Loucy (cell line): ENCODE measurements around the gene NCOR2.

Source experiments
- CTCF ChIP-seq: fragments of 200-600 bp; sonication (generic); conservative IDR thresholded peaks from 2 replicates; pipeline ENCODE4 v1.5.1; 2014; ENCODE audit warnings: mild to moderate bottlenecking, antibody characterized with exemption, low read length
- EZH2phosphoT487 ChIP-seq: fragments of 200-600 bp; IDR thresholded peaks from 2 replicates; pipeline ENCODE4 v1.6.1; 2018; ENCODE audit warnings: antibody characterized with exemption, mild to moderate bottlenecking, moderate library complexity, borderline replicate concordance

DNA sequence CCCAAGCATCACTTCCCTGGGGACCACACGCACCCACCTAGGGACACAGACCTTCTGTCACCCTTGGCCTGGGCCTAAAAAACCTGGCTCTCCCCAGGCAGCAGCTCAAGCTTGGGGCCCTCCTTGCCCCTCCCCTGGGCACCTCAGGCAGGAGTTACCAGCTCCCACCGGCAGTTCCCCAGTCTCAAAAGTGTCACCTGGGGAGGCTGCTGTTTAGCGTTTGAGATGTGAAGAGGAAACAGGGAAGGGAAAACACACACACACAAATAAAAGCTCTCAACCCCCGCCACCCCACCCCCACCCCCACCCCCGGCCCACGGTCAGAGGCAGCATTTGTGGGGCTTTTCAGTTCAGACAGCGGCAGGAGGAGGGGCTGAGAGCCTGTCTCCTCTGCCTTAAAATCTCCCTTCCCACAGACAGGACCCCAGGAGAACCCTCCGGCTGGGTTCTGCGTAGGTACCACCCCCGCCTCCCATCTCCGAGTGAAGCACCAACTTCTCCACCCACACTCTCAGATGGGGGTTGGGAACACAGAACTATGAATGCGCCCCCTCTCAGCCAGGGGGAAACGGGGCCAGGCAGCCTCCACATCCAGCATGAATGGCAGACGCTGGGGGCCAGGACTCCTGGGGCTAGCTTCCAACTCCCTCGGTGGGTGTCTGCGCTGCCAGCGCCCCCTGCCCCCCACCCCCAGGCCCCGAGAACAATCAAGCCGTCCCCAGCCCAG is 3.0 kb downstream of the NCOR2 start:
- no peak for TF ChIP-seq CTCF
- TF ChIP-seq EZH2phosphoT487, result no peak
